ENCODE data around the gene MAPKAPK2.

DNA sequence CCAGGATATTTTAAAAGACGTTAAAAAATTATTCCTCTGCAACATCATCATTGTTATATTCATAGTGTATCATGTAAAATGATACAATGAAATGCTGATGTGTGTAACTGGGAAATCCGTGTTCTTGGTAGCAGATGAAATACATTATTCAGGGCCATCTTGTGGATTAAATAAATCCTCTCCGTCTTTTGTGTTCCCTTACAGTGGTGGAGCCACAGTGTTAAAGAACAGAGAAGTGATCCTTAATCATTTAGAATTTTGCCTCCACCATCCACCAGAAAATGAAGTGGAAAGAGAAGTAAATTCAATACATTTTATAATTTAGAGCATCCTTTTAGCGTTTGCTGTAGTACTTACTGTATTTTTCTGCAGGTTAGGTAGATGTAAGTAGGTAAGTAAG is 48.0 kb upstream of the MAPKAPK2 start:
- TF ChIP-seq ZNF274 (IDR thresholded peaks at IDR 0.05; ENCODE audit: low read depth, low read length) (no peak), POLR2AphosphoS5 (IDR thresholded peaks at IDR 0.05; ENCODE audit: low read depth, low read length) (no peak), POLR2A (IDR thresholded peaks at IDR 0.05; ENCODE audit: borderline replicate concordance, extremely low read depth, insufficient read depth, insufficient read length) (no peak), FOSL1 (IDR thresholded peaks at IDR 0.05; ENCODE audit: low read depth) (no peak), EZH2phosphoT487 (IDR thresholded peaks at IDR 0.05; ENCODE audit: borderline replicate concordance) (no peak), ELF1 (IDR thresholded peaks at IDR 0.05; ENCODE audit: borderline replicate concordance, low read depth) (no peak), ZBTB33 (IDR thresholded peaks at IDR 0.05; ENCODE audit: extremely low read depth, insufficient replicate concordance, low read length) (no peak), JUND (IDR thresholded peaks at IDR 0.05) (no peak), REST (IDR thresholded peaks at IDR 0.05; ENCODE audit: low read depth) (no peak), MAX (IDR thresholded peaks at IDR 0.05) (no peak), EZH2 (IDR thresholded peaks at IDR 0.05) (no peak)
- TF ChIP-seq, protein P1, sequence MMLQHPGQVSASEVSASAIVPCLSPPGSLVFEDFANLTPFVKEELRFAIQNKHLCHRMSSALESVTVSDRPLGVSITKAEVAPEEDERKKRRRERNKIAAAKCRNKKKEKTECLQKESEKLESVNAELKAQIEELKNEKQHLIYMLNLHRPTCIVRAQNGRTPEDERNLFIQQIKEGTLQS (IDR thresholded peaks at IDR 0.05): no peak
- TF ChIP-seq, protein P2, sequence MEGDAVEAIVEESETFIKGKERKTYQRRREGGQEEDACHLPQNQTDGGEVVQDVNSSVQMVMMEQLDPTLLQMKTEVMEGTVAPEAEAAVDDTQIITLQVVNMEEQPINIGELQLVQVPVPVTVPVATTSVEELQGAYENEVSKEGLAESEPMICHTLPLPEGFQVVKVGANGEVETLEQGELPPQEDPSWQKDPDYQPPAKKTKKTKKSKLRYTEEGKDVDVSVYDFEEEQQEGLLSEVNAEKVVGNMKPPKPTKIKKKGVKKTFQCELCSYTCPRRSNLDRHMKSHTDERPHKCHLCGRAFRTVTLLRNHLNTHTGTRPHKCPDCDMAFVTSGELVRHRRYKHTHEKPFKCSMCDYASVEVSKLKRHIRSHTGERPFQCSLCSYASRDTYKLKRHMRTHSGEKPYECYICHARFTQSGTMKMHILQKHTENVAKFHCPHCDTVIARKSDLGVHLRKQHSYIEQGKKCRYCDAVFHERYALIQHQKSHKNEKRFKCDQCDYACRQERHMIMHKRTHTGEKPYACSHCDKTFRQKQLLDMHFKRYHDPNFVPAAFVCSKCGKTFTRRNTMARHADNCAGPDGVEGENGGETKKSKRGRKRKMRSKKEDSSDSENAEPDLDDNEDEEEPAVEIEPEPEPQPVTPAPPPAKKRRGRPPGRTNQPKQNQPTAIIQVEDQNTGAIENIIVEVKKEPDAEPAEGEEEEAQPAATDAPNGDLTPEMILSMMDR (IDR thresholded peaks at IDR 0.05 in 2 of 3, conservative IDR thresholded peaks at IDR 0.05 in 1 of 3; ENCODE audit: borderline replicate concordance in 1 of 3, insufficient read depth in 1 of 3, low read depth in 2 of 3, low read length in 2 of 3): no peak
